GM18511 (cell line): Measurements from ENCODE around the gene RAC3.

ENCODE experiments used
- ATAC-seq: cut with Tn5 transposase; IDR thresholded peaks from one replicate; pipeline ENCODE4 v1.9.1; 2021; ENCODE audit warnings: mild to moderate bottlenecking, moderate library complexity; ENCODE audit not compliant: unreplicated experiment

The RAC3 gene

GRCh38 chr17:82031303-82031884, at the start of gene RAC3:
Gene RAC3 (plus strand): TSS chr17:82031678. CDS start chr17:82031762, 84 bp downstream.
- no peak for ATAC-seq

DNA sequence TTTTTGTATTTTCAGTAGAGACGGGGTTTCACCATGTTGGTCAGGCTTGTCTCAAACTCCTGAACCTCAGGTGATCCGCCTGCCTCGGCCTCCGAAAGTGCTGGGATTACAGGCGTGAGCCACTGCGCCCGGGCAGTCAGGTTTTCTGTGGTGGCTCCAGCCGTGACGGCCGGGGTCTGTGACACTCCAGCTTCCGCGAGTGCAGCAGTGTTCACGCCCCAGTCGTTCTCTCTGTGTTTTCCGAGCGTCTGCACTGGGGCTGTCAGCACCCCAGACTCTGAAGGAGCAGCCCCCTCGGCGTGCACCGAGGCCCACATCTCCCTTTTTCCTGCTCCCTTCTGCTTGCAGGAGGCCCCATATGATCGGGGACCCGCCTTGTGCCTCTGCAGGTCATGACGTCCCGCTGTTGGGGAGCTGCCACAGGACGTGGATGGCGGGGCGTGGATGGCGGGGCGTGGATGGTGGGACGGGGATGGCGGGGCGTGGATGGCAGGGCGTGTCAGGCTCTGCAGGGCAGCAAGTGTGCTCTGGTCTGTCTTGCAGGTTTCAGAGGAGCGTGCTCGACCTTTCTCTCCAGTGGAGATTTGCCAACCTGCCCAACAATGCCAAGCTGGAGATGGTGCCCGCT, 48.4 kb upstream of the RAC3 start:
- no peak for ATAC-seq

GRCh38 chr17:81983639-81984373, 47.7 kb upstream of the RAC3 start:
- no peak for ATAC-seq

GRCh38 chr17:81984773-81985410, 46.6 kb upstream of the RAC3 start:
- no peak for ATAC-seq

GRCh38 chr17:81986606-81987005, 44.9 kb upstream of the RAC3 start:
- ATAC-seq = no peak

- ATAC-seq = no peak
Observed at GRCh38 chr17:81987161-81987770, 44.2 kb upstream of the RAC3 start.

- no peak for ATAC-seq
Observed at GRCh38 chr17:81990836-81991683, 40.4 kb upstream of the RAC3 start.

DNA sequence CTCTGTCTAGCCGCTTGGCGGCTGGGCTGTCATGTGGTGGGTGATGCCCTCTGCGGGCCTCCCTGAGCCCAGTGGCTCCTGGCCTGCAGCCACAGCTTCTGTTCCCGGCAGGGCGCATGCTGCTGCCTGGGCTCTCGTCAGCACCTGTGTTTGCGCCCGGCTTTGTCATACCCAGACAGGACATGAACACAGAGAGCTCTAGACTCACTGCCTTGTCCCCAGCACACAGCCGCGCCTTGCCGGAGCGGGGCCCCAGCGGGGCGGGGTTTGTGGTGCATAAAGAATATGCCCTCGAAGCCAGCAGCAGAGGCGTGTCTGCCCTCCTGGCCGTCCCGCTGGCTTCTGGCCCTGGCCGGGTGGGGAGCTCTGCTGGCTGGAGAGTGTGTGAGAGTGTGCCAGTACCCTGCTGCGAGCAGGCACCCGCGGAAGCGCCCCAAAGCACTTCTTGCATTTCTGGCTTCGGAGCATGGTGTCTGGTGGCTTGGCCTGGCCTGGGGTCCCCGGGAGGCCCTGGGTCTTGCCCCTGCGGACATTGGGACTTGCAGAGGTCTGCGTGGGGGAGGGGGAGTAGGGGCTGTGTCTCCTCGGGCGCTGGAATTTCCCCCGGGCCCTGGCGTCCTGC, 39.7 kb upstream of the RAC3 start:
- ATAC-seq = no peak

DNA sequence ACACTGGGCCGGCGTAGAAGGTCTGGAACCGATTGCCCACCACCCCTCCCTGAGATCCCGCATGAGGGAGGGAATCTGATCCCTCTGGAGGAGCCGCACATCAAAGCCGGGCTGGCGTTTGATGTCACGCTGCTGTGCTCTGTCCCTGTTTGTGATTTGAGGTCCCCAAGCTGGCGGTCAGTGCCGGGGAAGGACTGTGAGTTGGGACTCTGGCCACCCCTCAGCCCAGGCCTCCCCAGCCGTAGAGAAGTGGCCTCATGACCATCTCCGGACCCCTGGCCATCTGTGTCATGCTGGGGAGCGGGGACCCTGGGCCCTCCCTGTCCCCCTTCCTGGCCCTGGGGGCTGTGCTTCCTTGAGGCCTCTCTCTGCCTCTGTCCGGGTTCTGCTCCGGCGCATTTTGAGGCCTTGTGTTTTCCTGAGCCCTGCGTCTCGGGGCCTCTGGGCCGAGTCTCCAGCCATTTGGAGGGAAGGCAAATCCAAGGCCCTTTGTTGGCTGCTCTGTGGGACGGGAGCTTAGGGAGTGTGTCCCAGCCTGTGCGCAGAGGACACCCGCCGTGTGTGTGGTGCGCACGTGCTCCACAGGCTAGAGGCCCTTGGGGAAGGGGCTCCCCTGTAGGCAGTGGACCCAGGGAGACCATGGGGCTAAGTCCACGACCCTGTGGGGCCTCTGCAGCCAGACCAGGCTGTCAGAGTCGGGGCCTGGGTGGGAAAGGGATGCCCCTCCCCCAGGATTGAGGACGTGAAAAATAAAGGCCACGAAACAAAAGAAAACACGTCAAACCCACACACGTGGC, 39.0 kb upstream of the RAC3 start:
- ATAC-seq = no peak

DNA sequence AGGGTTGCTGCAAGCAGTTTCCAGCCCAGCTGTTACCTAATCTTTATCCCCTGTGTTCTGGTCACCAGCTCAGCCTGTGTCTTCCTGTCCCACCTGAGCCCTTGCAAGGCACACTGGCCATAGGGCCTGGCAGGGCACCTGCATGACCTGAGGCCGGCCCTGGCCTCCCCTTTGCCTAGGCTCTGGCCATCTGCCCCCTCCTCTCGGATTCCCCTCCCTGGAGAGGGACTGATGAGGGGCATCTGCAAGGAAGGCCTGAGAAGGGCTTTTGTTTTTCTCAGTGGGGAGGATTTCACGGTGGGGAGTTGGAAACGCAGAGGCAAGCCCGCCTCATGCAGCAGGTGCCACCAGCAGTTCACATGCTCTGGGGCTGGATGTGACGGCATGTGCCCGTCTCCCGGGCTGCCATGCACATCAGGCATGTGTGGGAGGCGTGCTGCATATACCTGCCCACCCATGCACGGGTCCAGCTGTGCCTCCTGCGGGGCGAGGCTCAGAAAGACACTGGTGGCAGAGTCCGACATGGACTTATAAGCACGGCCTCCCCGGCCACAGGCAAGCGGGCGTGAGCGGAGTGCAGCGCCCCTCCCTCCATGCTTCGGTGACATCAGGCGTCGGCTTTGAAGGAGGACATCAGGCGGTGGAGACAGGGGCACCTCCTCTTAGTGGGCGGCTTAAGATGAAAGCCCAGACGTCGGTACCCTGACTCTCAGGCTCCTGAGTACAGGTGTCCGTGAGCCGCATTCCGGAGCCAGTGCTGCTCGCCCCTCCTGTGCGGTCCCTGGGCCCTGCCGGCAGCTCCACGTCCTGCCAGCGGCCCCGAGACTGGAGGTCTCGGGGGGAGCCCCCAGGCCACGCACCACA, 37.5 kb upstream of the RAC3 start:
- ATAC-seq = no peak

DNA sequence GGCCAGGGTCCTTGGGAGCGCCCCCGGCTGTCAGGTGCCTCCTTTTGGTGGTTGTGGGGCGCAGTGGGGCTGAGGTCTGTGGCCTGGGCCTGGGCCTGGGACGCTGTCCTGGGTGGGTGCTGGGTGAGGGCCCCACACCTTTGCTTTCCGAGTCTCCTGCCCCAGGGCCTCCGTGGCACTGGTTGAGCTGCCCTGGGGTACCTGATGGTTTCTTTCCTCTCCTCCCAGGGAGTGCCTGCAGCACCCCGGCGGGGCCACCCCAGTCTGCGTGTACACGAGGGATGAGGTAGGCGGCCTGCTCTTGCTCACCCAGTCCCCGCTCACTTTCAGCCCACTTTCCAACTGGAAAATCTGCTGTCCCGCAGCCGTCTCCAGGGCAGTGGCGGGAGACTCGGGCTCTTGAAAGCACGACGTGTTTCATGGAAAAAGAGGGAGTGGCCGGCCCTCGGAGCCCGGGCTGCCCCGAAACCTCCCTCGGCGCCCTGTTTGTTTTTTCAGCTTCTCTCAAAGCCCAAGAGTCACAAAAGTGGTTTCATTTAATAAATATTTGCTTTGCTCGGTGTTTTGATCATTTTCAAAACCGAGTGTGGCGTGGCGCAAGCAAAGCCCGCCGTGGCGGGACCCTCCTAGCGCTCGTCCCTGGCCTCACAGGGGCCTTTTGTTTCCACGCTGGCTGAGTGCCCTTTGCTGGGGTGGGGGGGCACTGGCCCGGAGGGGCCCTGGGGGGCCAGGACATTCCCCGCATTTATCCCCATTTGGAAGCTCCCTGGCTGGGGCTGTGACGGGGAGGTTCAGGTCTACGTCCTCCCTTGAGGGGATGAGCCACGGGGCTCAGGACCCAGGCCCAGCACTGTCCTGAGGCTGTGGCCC, 36.6 kb upstream of the RAC3 start:
- ATAC-seq = no peak

GRCh38 chr17:81995463-81996231, 35.8 kb upstream of the RAC3 start:
- no peak for ATAC-seq

GRCh38 chr17:81996232-81996756, 35.2 kb upstream of the RAC3 start:
- ATAC-seq = no peak

- ATAC-seq = no peak
Observed at GRCh38 chr17:81996757-81997441, 34.6 kb upstream of the RAC3 start.

- no peak for ATAC-seq
Observed at GRCh38 chr17:81998212-81998611, 33.3 kb upstream of the RAC3 start.
